ENCODE data around the gene NPBWR2.

DNA sequence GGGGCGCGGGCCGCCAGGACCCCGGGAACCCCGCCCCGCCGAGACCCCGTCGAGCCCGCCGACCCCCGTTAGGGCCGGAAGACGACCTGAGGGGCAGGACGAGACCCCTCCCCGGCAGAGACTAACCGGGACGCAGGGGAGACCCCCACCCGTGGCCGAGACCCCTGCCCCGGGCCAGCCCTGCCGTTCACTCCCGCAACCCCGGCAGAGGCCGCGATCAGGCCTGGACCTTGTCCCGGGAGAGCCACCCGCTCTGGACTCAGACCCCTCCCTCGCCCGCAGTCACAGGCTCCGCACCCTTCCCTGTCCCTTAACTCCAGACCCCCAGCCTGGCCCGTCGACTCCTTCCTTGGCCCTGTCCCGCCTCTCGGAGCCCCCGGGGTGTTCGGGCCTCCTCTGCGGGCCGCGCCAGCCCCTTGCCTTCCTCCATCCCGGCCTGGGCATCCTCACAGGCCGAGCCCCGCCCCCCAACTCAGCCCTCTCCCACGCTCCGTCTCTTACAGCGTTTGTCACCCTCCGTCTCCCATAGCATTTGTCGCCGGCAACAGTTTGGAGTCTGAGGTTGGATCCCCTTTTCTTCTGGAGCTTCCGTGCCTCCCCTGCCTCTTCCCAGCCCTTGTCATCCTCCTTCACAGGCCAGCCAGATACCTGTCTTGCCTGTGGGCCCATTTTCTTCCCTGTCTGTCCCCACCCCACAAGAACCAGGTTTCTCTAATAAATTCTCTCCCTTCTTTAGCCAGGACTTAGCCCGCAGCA is 43.8 kb downstream of the NPBWR2 start:
- TF ChIP-seq EZH2 (optimal IDR thresholded peaks at IDR 0.05; ENCODE audit: low read depth, low read length) (no peak), EZH2phosphoT487 (IDR thresholded peaks at IDR 0.05; ENCODE audit: low read length) (no peak)
- TF ChIP-seq, protein P1, sequence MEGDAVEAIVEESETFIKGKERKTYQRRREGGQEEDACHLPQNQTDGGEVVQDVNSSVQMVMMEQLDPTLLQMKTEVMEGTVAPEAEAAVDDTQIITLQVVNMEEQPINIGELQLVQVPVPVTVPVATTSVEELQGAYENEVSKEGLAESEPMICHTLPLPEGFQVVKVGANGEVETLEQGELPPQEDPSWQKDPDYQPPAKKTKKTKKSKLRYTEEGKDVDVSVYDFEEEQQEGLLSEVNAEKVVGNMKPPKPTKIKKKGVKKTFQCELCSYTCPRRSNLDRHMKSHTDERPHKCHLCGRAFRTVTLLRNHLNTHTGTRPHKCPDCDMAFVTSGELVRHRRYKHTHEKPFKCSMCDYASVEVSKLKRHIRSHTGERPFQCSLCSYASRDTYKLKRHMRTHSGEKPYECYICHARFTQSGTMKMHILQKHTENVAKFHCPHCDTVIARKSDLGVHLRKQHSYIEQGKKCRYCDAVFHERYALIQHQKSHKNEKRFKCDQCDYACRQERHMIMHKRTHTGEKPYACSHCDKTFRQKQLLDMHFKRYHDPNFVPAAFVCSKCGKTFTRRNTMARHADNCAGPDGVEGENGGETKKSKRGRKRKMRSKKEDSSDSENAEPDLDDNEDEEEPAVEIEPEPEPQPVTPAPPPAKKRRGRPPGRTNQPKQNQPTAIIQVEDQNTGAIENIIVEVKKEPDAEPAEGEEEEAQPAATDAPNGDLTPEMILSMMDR (IDR thresholded peaks at IDR 0.05; ENCODE audit: low read length): no peak

Data from MM.1S (cell line).